HG02970 (cell line): Measurements from ENCODE around the gene FBLN1.
"Not testable (repeated sequence)": the region's sequence is repeated elsewhere in the genome, so short reads cannot be mapped to it uniquely, and the experiment has no call there.

Source experiments
- ATAC-seq: cut with Tn5 transposase; IDR thresholded peaks from one replicate; pipeline ENCODE4 v1.9.1; 2021; ENCODE audit warnings: mild to moderate bottlenecking, moderate library complexity, moderate number of reproducible peaks; ENCODE audit not compliant: unreplicated experiment, low FRiP score

FBLN1 gene

GRCh38 chr22:45582236-45582954 lies 79.7 kb downstream of the FBLN1 start:
- no peak for ATAC-seq

GRCh38 chr22:45582955-45583320 lies 80.3 kb downstream of the FBLN1 start:
- ATAC-seq: no peak

GRCh38 chr22:45583504-45583903 lies 80.8 kb downstream of the FBLN1 start:
- no peak for ATAC-seq

GRCh38 chr22:45584121-45584570 lies 81.5 kb downstream of the FBLN1 start:
- no peak for ATAC-seq

GRCh38 chr22:45584621-45585436 lies 82.1 kb downstream of the FBLN1 start:
- ATAC-seq: no peak

- no peak for ATAC-seq
These were observed 82.7 kb downstream of the FBLN1 start for GRCh38 chr22:45585437-45585755.

- no peak for ATAC-seq
These were observed 83.4 kb downstream of the FBLN1 start for GRCh38 chr22:45585946-45586540.

GRCh38 chr22:45586651-45587405 lies 84.1 kb downstream of the FBLN1 start:
- ATAC-seq: no peak

GRCh38 chr22:45587638-45588505 lies 85.2 kb downstream of the FBLN1 start:
- ATAC-seq: no peak

GRCh38 chr22:45589556-45589955 lies 86.9 kb downstream of the FBLN1 start:
- no peak for ATAC-seq

GRCh38 chr22:45590262-45590661 lies 87.6 kb downstream of the FBLN1 start:
- no peak for ATAC-seq

GRCh38 chr22:45591633-45592213 lies 89.0 kb downstream of the FBLN1 start:
- ATAC-seq: not testable (repeated sequence)

GRCh38 chr22:45594123-45594941 lies 91.6 kb downstream of the FBLN1 start:
- no peak for ATAC-seq

- no peak for ATAC-seq
These were observed 94.9 kb downstream of the FBLN1 start for GRCh38 chr22:45597460-45598192.

GRCh38 chr22:45598596-45599217 lies 96.0 kb downstream of the FBLN1 start:
- ATAC-seq: no peak

GRCh38 chr22:45599836-45600577 lies 97.3 kb downstream of the FBLN1 start:
- ATAC-seq: no peak
